Type B pancreatic cell (in vitro differentiated cells): ENCODE measurements around the gene SUSD5. TPM values are rescaled to one million over a fixed set of nuclear protein-coding genes. Genes with fewer than 3 reads are reported as not detected.

ENCODE experiments used
- DNase-seq: peaks from one replicate; pipeline ENCODE4 v3.0.0; 2021; ENCODE audit warnings: mixed read lengths; ENCODE audit not compliant: unreplicated experiment; ENCODE audit errors: extremely low spot score
- H3K27ac Mint-ChIP-seq: 2 replicates; pipeline ENCODE4 v1.8.0; 2021; ENCODE audit warnings: mild to moderate bottlenecking, mixed read lengths
- H3K27me3 Mint-ChIP-seq: 2 replicates; pipeline ENCODE4 v1.8.0; 2021; ENCODE audit warnings: mixed read lengths
- H3K36me3 Mint-ChIP-seq: 2 replicates; pipeline ENCODE4 v1.8.0; 2021; ENCODE audit warnings: mixed read lengths
- H3K4me1 Mint-ChIP-seq: one replicate; pipeline ENCODE4 v1.8.0; 2021; ENCODE audit warnings: mixed read lengths; ENCODE audit not compliant: unreplicated experiment
- H3K4me3 Mint-ChIP-seq: 2 replicates; pipeline ENCODE4 v1.8.0; 2021; ENCODE audit warnings: mild to moderate bottlenecking, mixed read lengths
- H3K9me3 Mint-ChIP-seq: 2 replicates; pipeline ENCODE4 v1.8.0; 2021; ENCODE audit warnings: mixed read lengths
- CTCF ChIP-seq: fragments of 200-600 bp; sonication (generic); conservative IDR thresholded peaks from 2 replicates; pipeline ENCODE4 v1.5.0; 2021; ENCODE audit warnings: antibody characterized with exemption, mild to moderate bottlenecking
- total RNA-seq: library from RNA; stranded (reverse); gene quantifications from 2 replicates; pipeline ENCODE4 v1.2.1, GENCODE V29; 2021; ENCODE audit warnings: low replicate concordance

SUSD5 gene
- total RNA-seq, 1 donor from 2014 or later: 3.3 TPM

- Mint-ChIP-seq H3K4me3 (no peak overlapping the region), H3K9me3 (no peaks in the 10 kb centered on the region), H3K27ac (no peak overlapping the region), H3K36me3 (peaks cover 21% of the 10 kb centered on the region), H3K27me3 (no peaks in the 10 kb centered on the region), H3K4me1 (no peaks in the 10 kb centered on the region)
- TF ChIP-seq CTCF: no peak
- DNase-seq: no peak
Observed at GRCh38 chr3:33128706-33129105, 89.9 kb downstream of the SUSD5 start.

GRCh38 chr3:33125840-33126239, 92.8 kb downstream of the SUSD5 start:
- TF ChIP-seq CTCF: no peak
- H3K27me3 Mint-ChIP-seq: no peaks in the 10 kb centered on the region

GRCh38 chr3:33124638-33125037, 94.0 kb downstream of the SUSD5 start:
- H3K27me3 Mint-ChIP-seq: no peaks in the 10 kb centered on the region
- peaks cover under 1% of the 10 kb centered on the region for H3K4me1 Mint-ChIP-seq
- no peak for DNase-seq
- H3K27ac Mint-ChIP-seq: no peak overlapping the region
- no peak for TF ChIP-seq CTCF
- H3K36me3 Mint-ChIP-seq: peaks cover 26% of the 10 kb centered on the region
- H3K9me3 Mint-ChIP-seq: no peaks in the 10 kb centered on the region
- H3K4me3 Mint-ChIP-seq: no peak overlapping the region

More at GRCh38 chr3:33125840-33126239, 92.8 kb downstream of the SUSD5 start:
- Mint-ChIP-seq H3K27ac (no peak overlapping the region), H3K9me3 (no peaks in the 10 kb centered on the region), H3K36me3 (peaks cover 21% of the 10 kb centered on the region), H3K4me1 (no peaks in the 10 kb centered on the region), H3K4me3 (no peak overlapping the region)
- DNase-seq: no peak

- Mint-ChIP-seq H3K4me3 (no peak overlapping the region), H3K9me3 (no peaks in the 10 kb centered on the region), H3K36me3 (peaks cover 32% of the 10 kb centered on the region), H3K4me1 (peaks cover 17% of the 10 kb centered on the region), H3K27me3 (no peaks in the 10 kb centered on the region), H3K27ac (no peak overlapping the region)
- no peak for TF ChIP-seq CTCF
- DNase-seq: no peak
Observed at GRCh38 chr3:33122991-33123390, 95.6 kb downstream of the SUSD5 start.

GRCh38 chr3:33119891-33120290, 98.7 kb downstream of the SUSD5 start:
- peaks cover 37% of the 10 kb centered on the region for H3K4me1 Mint-ChIP-seq
- H3K27me3 Mint-ChIP-seq: no peaks in the 10 kb centered on the region
- TF ChIP-seq CTCF: no peak
- no peaks in the 10 kb centered on the region for H3K9me3 Mint-ChIP-seq
- peaks cover 18% of the 10 kb centered on the region for H3K36me3 Mint-ChIP-seq
- no peak overlapping the region for H3K4me3 Mint-ChIP-seq
- no peak for DNase-seq
- H3K27ac Mint-ChIP-seq: no peak overlapping the region

GRCh38 chr3:33117461-33117860, 101.1 kb downstream of the SUSD5 start:
- Mint-ChIP-seq H3K36me3 (peaks cover 11% of the 10 kb centered on the region), H3K4me1 (peaks cover 37% of the 10 kb centered on the region), H3K9me3 (no peaks in the 10 kb centered on the region), H3K4me3 (peak overlapping the region; percentile 48), H3K27ac (no peak overlapping the region), H3K27me3 (no peaks in the 10 kb centered on the region)
- no peak for DNase-seq
- TF ChIP-seq CTCF: no peak
